Hepatocyte (in vitro differentiated cells): ENCODE results near the gene TMEM131L. TPM values are rescaled to one million over a fixed set of nuclear protein-coding genes. Genes with fewer than 3 reads are reported as not detected.

Source experiments
- DNase-seq: peaks from one replicate; pipeline ENCODE4 v3.0.0-alpha.2; 2016; ENCODE audit warnings: low spot score
- H2AFZ ChIP-seq: fragments of 200-600 bp; sonication (generic); 2 replicates; pipeline ENCODE4 v1.6.0; 2016; ENCODE audit warnings: antibody characterized with exemption, mild to moderate bottlenecking
- H3K27ac ChIP-seq: fragments of 200-600 bp; sonication (generic); 2 replicates; pipeline ENCODE4 v1.5.1; 2016; ENCODE audit warnings: mild to moderate bottlenecking
- H3K27me3 ChIP-seq: fragments of 200-600 bp; sonication (generic); 2 replicates; pipeline ENCODE4 v1.6.1; 2016
- H3K36me3 ChIP-seq: fragments of 200-600 bp; sonication (generic); replicated peaks from 2 replicates; pipeline ENCODE4 v1.5.1; 2016; ENCODE audit warnings: low read depth; ENCODE audit not compliant: insufficient read depth
- H3K4me1 ChIP-seq: fragments of 200-600 bp; sonication (generic); 2 replicates; pipeline ENCODE4 v1.5.1; 2016; ENCODE audit warnings: mild to moderate bottlenecking, moderate library complexity; ENCODE audit not compliant: insufficient read depth
- H3K4me2 ChIP-seq: fragments of 200-600 bp; sonication (generic); 2 replicates; pipeline ENCODE4 v1.6.0; 2016
- H3K4me3 ChIP-seq: fragments of 200-600 bp; sonication (generic); 2 replicates; pipeline ENCODE4 v1.5.1; 2016; ENCODE audit warnings: mild to moderate bottlenecking
- H3K79me2 ChIP-seq: fragments of 200-600 bp; sonication (generic); 2 replicates; pipeline ENCODE4 v1.6.0; 2017; ENCODE audit warnings: mild to moderate bottlenecking
- H3K9me2 ChIP-seq: fragments of 200-600 bp; sonication (generic); replicated peaks from 2 replicates; pipeline ENCODE4 v1.6.0; 2017; ENCODE audit warnings: mild to moderate bottlenecking; ENCODE audit not compliant: insufficient read depth
- H3K9me3 ChIP-seq: fragments of 200-600 bp; sonication (generic); 2 replicates; pipeline ENCODE4 v1.5.1; 2016; ENCODE audit warnings: low read depth, mild to moderate bottlenecking
- H4K20me1 ChIP-seq: fragments of 200-600 bp; sonication (generic); 2 replicates; pipeline ENCODE4 v1.6.0; 2016; ENCODE audit warnings: mild to moderate bottlenecking; ENCODE audit not compliant: insufficient read depth, poor library complexity, severe bottlenecking
- EZH2 ChIP-seq: fragments of 200-600 bp; sonication (generic); IDR thresholded peaks from 2 replicates; pipeline ENCODE4 v1.6.1; 2016; ENCODE audit warnings: antibody characterized with exemption, mild to moderate bottlenecking, borderline replicate concordance
- EZH2phosphoT487 ChIP-seq: fragments of 200-600 bp; sonication (generic); IDR thresholded peaks from one replicate; pipeline ENCODE4 v1.6.1; 2018; ENCODE audit warnings: antibody characterized with exemption, mild to moderate bottlenecking, low read depth, moderate library complexity; ENCODE audit not compliant: unreplicated experiment, severe bottlenecking
- WGBS: methylation state at CpG from one replicate; pipeline ENCODE4 v1.1.6; 2016; ENCODE audit warnings: low lambda C conversion rate; ENCODE audit errors: missing lambda C conversion rate; 5-methylcytosine and 5-hydroxymethylcytosine counted together
- polyA plus RNA-seq: library from polyadenylated mRNA; unstranded; fragments of >200 nt; fragmentation: Nextera tagmentation; extraction: Ambion mirVana; gene quantifications from 2 replicates; pipeline ENCODE4 v1.2.1, GENCODE V29; 2016
- total RNA-seq: library from RNA; depleted of rRNA; stranded (reverse); fragments of >200 nt; gene quantifications from 2 replicates; pipeline ENCODE4 v1.2.3, GENCODE V29; 2014
- TF ChIP-seq, protein P1 (sequence below): fragments of 200-600 bp; sonication (generic); IDR thresholded peaks from 2 replicates; pipeline ENCODE4 v1.5.1; 2016; ENCODE audit warnings: antibody characterized with exemption, mild to moderate bottlenecking; ENCODE audit not compliant: poor library complexity

Gene TMEM131L
- total and polyA plus RNA-seq, 2 experiments from 2014 or later, result 6.3 to 10.5 TPM

- Histone ChIP-seq H3K79me2 (no peaks in the 10 kb centered on the region), H2AFZ (no peak overlapping the region), H3K9me2 (no peaks in the 10 kb centered on the region), H4K20me1 (no peaks in the 10 kb centered on the region), H3K4me2 (no peak overlapping the region), H3K9me3 (no peaks in the 10 kb centered on the region), H3K27me3 (no peaks in the 10 kb centered on the region), H3K27ac (no peak overlapping the region), H3K4me1 (no peaks in the 10 kb centered on the region), H3K4me3 (no peak overlapping the region), H3K36me3 (no peaks in the 10 kb centered on the region)
- no peak for TF ChIP-seq EZH2
- DNase-seq, result no peak
- WGBS, result 100% methylated on average over 3 of the region's 3 CpGs
Measured at GRCh38 chr4:153572609-153573008, 106.4 kb downstream of the TMEM131L start.

DNA sequence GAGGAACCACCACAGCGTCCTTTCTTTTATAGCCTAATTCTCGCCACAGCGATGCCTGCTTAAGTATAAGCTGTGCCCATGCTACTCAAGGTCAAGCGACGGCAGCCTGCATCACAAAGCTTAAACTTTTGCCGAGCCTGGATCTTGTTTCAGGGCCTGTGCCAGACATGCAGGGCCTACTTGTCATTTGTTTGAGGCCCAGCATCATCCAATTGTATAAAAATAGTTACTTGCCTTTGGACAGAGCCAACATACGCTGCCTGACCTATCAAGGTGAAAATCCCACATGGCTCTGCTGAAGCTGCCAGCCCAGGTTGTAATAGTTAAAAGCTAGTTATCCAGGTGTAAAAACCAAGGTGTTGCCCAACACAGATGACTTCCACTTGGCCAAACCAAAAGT, 107.1 kb downstream of the TMEM131L start:
- H3K36me3 ChIP-seq, result no peaks in the 10 kb centered on the region
- no peaks in the 10 kb centered on the region for H3K79me2 ChIP-seq
- TF ChIP-seq EZH2 (no peak), EZH2phosphoT487 (no peak)
- TF ChIP-seq, protein P1, sequence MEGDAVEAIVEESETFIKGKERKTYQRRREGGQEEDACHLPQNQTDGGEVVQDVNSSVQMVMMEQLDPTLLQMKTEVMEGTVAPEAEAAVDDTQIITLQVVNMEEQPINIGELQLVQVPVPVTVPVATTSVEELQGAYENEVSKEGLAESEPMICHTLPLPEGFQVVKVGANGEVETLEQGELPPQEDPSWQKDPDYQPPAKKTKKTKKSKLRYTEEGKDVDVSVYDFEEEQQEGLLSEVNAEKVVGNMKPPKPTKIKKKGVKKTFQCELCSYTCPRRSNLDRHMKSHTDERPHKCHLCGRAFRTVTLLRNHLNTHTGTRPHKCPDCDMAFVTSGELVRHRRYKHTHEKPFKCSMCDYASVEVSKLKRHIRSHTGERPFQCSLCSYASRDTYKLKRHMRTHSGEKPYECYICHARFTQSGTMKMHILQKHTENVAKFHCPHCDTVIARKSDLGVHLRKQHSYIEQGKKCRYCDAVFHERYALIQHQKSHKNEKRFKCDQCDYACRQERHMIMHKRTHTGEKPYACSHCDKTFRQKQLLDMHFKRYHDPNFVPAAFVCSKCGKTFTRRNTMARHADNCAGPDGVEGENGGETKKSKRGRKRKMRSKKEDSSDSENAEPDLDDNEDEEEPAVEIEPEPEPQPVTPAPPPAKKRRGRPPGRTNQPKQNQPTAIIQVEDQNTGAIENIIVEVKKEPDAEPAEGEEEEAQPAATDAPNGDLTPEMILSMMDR, result no peak
- H3K27ac ChIP-seq, result no peak overlapping the region
- H3K4me3 ChIP-seq, result no peak overlapping the region
- WGBS, result 85% methylated on average over 7 of the region's 7 CpGs
- H3K4me1 ChIP-seq, result no peaks in the 10 kb centered on the region
- no peaks in the 10 kb centered on the region for H3K9me2 ChIP-seq
- H4K20me1 ChIP-seq, result no peaks in the 10 kb centered on the region
- no peaks in the 10 kb centered on the region for H3K9me3 ChIP-seq
- no peak overlapping the region for H2AFZ ChIP-seq
- no peak overlapping the region for H3K4me2 ChIP-seq
- no peaks in the 10 kb centered on the region for H3K27me3 ChIP-seq
- no peak for DNase-seq

DNA sequence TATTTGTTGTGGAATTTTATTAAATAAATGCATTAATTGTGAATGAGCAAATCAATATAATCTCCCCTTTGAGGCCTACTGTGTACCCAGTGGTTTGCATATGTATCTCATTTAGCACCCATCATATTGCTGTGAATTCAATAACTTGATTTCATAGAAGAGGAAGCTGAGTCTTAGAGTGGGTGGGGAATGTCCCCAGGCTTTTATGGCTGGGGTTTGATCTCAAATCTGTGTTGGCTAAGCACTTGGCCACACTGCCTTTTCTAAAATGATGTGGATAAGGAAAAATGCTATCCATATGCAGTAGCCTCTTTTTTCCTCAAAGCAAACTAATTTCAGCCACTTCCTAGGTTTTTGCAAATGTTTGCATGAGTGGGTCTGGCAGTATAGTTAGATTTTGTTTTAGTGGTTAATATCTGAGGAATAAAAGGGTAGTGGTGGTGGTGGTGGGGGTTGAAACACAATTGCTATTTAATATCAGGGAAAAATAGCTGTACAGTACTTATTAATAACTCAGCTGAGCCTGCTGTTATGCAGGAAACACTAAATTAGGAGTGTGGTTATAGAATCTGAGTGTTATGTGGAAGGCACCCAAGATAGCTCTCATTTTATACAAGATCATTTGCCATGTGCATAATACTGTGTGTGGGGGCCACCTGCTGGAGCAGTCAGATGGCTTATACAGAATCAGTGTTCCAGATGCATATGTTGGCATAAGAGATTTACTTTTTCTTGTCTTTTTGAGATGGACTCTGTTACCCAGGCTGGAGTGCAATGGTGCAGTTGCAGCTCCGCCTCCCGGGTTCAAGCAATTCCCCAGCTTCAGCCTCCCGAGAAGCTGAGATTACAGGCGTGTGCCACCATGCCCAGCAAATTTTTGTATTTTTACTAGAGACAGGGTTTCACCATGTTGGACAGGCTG, 108.0 kb downstream of the TMEM131L start:
- H3K79me2 ChIP-seq, result no peaks in the 10 kb centered on the region
- H3K4me2 ChIP-seq, result no peak overlapping the region
- no peaks in the 10 kb centered on the region for H3K4me1 ChIP-seq
- H4K20me1 ChIP-seq, result no peaks in the 10 kb centered on the region
- no peaks in the 10 kb centered on the region for H3K27me3 ChIP-seq
- 83% methylated on average over 4 of the region's 4 CpGs for WGBS
- H3K36me3 ChIP-seq, result no peaks in the 10 kb centered on the region
- no peaks in the 10 kb centered on the region for H3K9me3 ChIP-seq
- H3K27ac ChIP-seq, result no peak overlapping the region
- no peak overlapping the region for H3K4me3 ChIP-seq
- no peak overlapping the region for H2AFZ ChIP-seq
- DNase-seq, result peak; percentile 74
- TF ChIP-seq EZH2phosphoT487, result no peak
- no peak for TF ChIP-seq EZH2
- TF ChIP-seq, protein P1, result peak; percentile 79
- H3K9me2 ChIP-seq, result no peaks in the 10 kb centered on the region

- Histone ChIP-seq H4K20me1 (no peaks in the 10 kb centered on the region), H3K4me3 (no peak overlapping the region), H3K4me1 (no peaks in the 10 kb centered on the region), H3K79me2 (no peaks in the 10 kb centered on the region), H3K4me2 (no peak overlapping the region), H2AFZ (no peak overlapping the region), H3K27me3 (no peaks in the 10 kb centered on the region), H3K36me3 (no peaks in the 10 kb centered on the region), H3K9me3 (no peaks in the 10 kb centered on the region), H3K27ac (no peak overlapping the region), H3K9me2 (no peaks in the 10 kb centered on the region)
- WGBS, result 40% methylated on average over 2 of the region's 2 CpGs
- no peak for DNase-seq
- TF ChIP-seq EZH2 (no peak), EZH2phosphoT487 (no peak)
- TF ChIP-seq, protein P1, result no peak
Measured at GRCh38 chr4:153576443-153576774, 110.2 kb downstream of the TMEM131L start.
